ENCODE results near the gene SH3BP1. TPM values are rescaled to one million over a fixed set of nuclear protein-coding genes. Genes with fewer than 3 reads are reported as not detected.

The SH3BP1 gene
- total and polyA plus RNA-seq, 8 donors, result 2.0 to 9.3 (median 3.9) TPM

DNA sequence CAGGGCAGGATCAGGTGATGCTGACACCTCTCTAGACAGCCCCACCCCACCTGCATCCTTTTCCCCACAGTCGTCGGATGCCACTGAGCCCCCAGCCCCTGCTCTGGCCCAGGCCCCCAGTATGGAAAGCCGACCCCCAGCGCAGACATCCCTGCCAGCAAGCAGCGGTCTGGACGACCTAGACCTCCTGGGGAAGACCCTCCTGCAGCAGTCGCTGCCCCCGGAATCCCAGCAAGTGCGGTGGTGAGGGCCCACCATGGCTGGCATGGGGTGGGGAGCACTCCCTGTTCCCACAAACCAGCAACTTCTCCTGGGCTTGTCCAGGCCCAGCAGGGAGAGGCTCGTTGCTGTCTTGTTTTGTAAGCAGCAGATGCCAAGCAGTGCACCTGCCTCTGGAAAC is 9.5 kb upstream of the SH3BP1 start:
- intact Hi-C loops (cut with DNase I), result no loop called here
- H3K4me1 ChIP-seq, result no peaks in the 10 kb centered on the region
- no peak overlapping the region for H3K27ac ChIP-seq
- FAIRE-seq (no peak), ATAC-seq (no peak), DNase-seq (no peak)
- peaks cover 0 to 12% (median 7%) of the 10 kb centered on the region in 3 donors for H3K36me3 ChIP-seq
- H3K4me3 ChIP-seq, result no peak overlapping the region
- WGBS, 2 donors, result 81 to 86% methylated on average over 10 of the region's 10 CpGs
- TF ChIP-seq, protein P1, sequence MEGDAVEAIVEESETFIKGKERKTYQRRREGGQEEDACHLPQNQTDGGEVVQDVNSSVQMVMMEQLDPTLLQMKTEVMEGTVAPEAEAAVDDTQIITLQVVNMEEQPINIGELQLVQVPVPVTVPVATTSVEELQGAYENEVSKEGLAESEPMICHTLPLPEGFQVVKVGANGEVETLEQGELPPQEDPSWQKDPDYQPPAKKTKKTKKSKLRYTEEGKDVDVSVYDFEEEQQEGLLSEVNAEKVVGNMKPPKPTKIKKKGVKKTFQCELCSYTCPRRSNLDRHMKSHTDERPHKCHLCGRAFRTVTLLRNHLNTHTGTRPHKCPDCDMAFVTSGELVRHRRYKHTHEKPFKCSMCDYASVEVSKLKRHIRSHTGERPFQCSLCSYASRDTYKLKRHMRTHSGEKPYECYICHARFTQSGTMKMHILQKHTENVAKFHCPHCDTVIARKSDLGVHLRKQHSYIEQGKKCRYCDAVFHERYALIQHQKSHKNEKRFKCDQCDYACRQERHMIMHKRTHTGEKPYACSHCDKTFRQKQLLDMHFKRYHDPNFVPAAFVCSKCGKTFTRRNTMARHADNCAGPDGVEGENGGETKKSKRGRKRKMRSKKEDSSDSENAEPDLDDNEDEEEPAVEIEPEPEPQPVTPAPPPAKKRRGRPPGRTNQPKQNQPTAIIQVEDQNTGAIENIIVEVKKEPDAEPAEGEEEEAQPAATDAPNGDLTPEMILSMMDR (IDR thresholded peaks at IDR 0.05), result no peak
- no peaks in the 10 kb centered on the region for H3K27me3 ChIP-seq
- no peaks in the 10 kb centered on the region for H3K9me3 ChIP-seq

DNA sequence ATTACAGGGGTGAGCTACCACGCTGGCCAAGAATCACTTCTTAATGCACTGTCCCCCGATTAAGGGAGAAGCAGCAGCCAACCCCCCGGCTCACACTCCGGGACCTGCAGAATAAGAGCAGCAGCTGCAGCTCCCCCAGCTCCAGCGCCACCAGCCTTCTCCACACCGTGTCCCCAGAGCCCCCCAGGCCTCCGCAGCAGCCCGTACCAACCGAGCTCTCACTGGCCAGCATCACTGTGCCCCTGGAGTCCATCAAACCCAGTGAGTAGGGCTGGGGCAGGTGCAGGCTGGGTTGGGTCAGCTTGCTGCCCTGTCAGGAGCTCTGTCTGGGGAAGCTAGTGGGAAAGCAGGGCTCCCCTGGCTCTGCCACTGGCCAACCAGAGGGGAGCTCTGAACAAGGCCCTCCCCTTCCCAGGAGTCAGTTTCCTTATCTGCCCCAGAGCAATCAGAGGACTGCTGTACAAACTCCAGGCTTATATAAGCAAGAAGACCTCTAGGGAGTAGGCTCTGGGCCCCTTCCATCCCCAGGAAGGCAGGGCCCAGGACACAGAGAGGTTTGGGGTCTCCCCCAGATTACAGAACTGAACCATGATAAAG is 8.5 kb upstream of the SH3BP1 start:
- no peak overlapping the region for H3K27ac ChIP-seq
- WGBS, 2 donors, result 92 to 95% methylated on average over 9 of the region's 9 CpGs

DNA sequence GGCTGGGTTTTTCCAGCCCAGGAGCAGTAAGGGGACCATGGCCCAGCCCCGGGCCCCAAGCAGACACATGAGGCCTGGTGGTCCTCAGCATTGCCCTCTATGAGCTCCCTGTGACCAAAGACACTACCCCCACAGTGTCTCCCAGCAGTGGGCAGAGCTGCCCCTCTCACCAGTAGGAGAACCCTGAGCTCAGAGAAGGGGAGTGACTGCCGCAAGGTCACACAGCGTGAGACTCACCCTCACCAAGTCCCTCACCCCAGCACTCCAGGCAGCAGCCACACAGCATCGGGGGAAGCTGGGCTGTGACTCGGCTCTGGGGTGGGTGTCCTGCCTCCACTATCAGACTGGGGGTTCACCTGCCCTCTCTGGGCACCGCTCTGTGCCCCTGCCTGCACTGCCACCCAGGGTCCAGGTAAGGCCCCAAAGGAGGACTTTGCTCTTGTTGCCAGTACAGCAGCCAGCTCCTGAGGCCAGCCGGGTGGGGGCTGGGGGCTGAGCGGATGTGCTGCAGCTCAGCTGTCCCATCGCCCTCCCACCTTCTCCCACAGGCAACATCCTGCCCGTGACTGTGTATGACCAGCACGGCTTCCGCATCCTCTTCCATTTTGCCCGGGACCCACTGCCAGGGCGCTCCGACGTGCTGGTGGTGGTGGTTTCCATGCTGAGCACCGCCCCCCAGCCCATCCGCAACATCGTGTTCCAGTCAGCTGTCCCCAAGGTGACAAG is 7.9 kb upstream of the SH3BP1 start:
- no peaks in the 10 kb centered on the region for H3K4me1 ChIP-seq

More for the DNA sequence above, 8.5 kb upstream of the SH3BP1 start:
- Histone ChIP-seq H3K36me3 (peaks cover 0 to 7% (median 7%) of the 10 kb centered on the region in 3 donors), H3K9me3 (no peaks in the 10 kb centered on the region), H3K27me3 (no peaks in the 10 kb centered on the region), H3K4me1 (no peaks in the 10 kb centered on the region), H3K4me3 (no peak overlapping the region)
- FAIRE-seq, result no peak
- ATAC-seq, result no peak
- TF ChIP-seq, protein P1 (IDR thresholded peaks at IDR 0.05), result no peak
- intact Hi-C loops (cut with DNase I), result no loop called here
- DNase-seq, result no peak

DNA sequence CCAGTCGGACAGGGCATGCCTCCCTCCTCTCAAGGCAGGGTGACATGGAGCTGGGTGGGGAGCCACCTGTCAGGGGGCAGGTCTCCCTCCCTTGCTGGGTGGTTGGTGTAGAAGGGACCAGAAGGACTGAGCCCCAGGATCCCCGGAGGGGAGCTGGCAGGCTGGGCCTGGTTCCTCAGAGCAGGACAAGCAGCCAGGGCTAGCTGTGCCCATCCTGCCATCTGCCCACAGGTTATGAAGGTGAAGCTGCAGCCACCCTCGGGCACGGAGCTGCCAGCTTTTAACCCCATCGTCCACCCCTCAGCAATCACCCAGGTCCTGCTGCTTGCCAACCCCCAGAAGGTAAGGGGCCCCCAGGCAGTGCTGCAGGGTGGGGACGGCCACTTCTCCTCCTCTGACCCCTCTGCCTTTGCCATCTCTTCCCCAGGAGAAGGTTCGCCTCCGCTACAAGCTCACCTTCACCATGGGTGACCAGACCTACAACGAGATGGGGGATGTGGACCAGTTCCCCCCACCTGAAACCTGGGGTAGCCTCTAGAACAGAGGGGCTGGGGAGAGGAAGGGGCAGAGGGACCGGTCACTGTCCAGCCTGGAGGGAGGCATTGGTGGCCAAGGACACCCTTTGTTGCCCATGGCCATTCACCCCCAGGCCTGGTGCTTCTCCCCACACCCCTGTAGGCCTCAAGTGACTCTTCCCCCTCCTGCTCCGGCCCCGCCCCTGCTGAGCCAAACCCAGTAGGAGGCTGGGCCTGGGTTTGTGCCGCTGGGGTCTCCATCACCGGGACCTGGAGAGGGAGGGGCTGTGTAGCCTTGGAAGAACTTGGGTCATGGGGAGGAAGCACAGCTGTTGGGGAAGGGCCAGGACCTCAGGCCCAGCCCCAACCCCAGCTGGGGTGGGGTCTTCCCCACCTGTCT is 7.0 kb upstream of the SH3BP1 start:
- peak overlapping the region in 3 of 4 donors; percentile 17 to 61 (median 22) for H3K27ac ChIP-seq
- no peak for DNase-seq
- WGBS, 2 donors, result 83 to 88% methylated on average over 13 to 14 of the region's 14 CpGs

More for the DNA sequence above, 7.9 kb upstream of the SH3BP1 start:
- DNase-seq, result no peak
- Histone ChIP-seq H3K9me3 (no peaks in the 10 kb centered on the region), H3K36me3 (peaks cover 0 to 7% (median 5%) of the 10 kb centered on the region in 3 donors), H3K27ac (no peak overlapping the region), H3K27me3 (no peaks in the 10 kb centered on the region), H3K4me3 (no peak overlapping the region)
- WGBS, 2 donors, result 91% methylated on average over 18 to 19 of the region's 19 CpGs
- no peak for FAIRE-seq
- TF ChIP-seq, protein P1 (IDR thresholded peaks at IDR 0.05), result no peak
- no peak for ATAC-seq
- intact Hi-C loops (cut with DNase I), result no loop called here

More for the DNA sequence above, 7.0 kb upstream of the SH3BP1 start:
- Histone ChIP-seq H3K36me3 (peaks cover 0 to 7% (median 5%) of the 10 kb centered on the region in 3 donors), H3K27me3 (no peaks in the 10 kb centered on the region), H3K4me1 (no peaks in the 10 kb centered on the region), H3K4me3 (no peak overlapping the region), H3K9me3 (no peaks in the 10 kb centered on the region)
- no peak for FAIRE-seq
- intact Hi-C loops (cut with DNase I), result no loop called here
- no peak for ATAC-seq
- TF ChIP-seq, protein P1 (IDR thresholded peaks at IDR 0.05), result no peak
